ENCODE results near the gene MACF1.

DNA sequence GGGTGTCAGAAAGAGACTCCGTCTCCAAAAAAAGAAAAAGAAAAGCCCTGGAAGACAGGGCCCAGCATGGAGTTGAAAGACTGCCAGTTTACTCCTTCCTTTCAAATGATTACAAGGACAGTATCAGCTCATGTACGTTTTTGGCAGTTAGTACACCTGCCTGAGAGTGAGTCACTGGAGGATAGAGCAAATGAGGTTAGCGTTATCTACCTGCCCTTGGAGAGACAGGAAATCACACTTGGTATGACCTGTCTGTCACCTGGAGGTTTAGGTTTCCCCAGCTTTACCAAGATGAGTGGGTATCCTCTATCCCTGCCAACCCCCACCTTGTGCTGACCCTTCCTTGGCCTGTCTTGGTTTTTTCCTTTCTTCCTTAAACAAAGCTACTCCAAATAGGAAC lies 190.1 kb downstream of the MACF1 start:
- TF ChIP-seq, protein P1, sequence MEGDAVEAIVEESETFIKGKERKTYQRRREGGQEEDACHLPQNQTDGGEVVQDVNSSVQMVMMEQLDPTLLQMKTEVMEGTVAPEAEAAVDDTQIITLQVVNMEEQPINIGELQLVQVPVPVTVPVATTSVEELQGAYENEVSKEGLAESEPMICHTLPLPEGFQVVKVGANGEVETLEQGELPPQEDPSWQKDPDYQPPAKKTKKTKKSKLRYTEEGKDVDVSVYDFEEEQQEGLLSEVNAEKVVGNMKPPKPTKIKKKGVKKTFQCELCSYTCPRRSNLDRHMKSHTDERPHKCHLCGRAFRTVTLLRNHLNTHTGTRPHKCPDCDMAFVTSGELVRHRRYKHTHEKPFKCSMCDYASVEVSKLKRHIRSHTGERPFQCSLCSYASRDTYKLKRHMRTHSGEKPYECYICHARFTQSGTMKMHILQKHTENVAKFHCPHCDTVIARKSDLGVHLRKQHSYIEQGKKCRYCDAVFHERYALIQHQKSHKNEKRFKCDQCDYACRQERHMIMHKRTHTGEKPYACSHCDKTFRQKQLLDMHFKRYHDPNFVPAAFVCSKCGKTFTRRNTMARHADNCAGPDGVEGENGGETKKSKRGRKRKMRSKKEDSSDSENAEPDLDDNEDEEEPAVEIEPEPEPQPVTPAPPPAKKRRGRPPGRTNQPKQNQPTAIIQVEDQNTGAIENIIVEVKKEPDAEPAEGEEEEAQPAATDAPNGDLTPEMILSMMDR (IDR thresholded peaks at IDR 0.05), result no peak
- TF ChIP-seq EZH2 (IDR thresholded peaks at IDR 0.05) (no peak), EZH2phosphoT487 (IDR thresholded peaks at IDR 0.05) (no peak)

All from neural progenitor cell (in vitro differentiated cells).